Stimulated activated CD8-positive, alpha-beta memory T cell treated with anti-CD3 and anti-CD28 coated beads, Interleukin-7, amount 100 ng/mL, for 24 hours (primary cell): ENCODE data around the gene SGPP2.
"Not testable (repeated sequence)": the region's sequence is repeated elsewhere in the genome, so short reads cannot be mapped to it uniquely, and the experiment has no call there.

Experiments used
- DNase-seq: peaks from one replicate; pipeline ENCODE4 v3.0.0-alpha.2; 2020; ENCODE audit warnings: low read depth

SGPP2 gene, protein sequence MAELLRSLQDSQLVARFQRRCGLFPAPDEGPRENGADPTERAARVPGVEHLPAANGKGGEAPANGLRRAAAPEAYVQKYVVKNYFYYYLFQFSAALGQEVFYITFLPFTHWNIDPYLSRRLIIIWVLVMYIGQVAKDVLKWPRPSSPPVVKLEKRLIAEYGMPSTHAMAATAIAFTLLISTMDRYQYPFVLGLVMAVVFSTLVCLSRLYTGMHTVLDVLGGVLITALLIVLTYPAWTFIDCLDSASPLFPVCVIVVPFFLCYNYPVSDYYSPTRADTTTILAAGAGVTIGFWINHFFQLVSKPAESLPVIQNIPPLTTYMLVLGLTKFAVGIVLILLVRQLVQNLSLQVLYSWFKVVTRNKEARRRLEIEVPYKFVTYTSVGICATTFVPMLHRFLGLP

DNA sequence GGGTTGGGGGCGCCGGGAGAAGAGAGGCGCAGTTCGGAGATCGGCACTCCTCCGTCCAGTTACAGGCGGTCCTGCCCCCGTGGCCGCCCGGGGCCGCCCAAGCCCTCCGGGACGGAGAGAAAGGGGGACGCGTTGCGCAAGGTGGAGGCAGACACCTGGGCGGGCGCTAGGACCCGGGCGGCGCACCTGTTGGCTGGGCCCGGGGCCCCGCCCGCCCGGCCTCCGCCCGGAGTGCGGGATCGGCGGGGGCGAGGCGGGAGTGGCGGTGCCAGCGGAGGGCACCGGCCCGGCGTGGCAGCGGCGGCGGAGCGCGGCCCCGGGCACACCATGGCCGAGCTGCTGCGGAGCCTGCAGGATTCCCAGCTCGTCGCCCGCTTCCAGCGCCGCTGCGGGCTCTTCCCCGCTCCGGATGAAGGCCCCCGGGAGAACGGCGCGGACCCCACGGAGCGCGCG lies at the start of gene SGPP2:
Gene SGPP2, plus strand, starts transcription at position 268 of the 453 bp plus-strand sequence. Its CDS starts 60 bp downstream, at position 328.
- no peak for DNase-seq

DNA sequence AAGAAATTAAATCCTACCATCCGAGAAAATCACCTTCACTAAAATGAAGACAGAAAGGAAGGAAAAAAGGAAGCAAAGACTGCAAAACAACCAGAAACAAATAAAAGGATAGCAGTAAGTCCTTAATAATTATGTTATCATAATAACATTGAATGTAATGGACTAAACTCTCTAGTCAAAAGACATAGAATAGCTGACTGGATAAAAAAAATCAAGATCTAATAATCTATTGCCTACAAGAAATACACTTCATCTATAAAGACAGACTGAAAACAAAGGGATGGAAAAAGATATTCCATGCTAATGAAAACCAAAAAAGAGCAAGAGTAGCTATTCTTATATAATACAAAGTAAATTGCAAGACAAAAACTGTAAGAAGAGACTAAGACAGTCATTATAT lies 48.5 kb upstream of the SGPP2 start:
- no peak for DNase-seq

DNA sequence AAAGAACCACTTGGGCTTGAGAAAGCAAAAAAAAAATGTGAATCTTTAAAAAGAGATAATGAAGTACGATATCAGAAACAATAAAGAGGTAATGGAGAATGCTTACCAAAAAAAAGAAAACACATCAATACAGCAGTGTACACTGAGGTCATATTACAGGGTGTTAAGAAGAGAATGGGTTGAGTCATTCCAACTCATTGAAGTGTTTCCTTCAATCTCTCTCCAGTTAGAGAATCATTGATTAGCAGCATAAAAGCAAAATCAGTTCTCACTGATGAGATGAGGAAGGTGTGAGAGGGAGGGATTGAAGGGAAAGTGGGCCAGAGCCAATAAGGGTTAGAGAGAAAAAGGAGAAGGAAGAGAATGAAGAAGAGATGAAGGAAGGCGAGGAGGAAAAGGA lies 43.9 kb upstream of the SGPP2 start:
- no peak for DNase-seq

DNA sequence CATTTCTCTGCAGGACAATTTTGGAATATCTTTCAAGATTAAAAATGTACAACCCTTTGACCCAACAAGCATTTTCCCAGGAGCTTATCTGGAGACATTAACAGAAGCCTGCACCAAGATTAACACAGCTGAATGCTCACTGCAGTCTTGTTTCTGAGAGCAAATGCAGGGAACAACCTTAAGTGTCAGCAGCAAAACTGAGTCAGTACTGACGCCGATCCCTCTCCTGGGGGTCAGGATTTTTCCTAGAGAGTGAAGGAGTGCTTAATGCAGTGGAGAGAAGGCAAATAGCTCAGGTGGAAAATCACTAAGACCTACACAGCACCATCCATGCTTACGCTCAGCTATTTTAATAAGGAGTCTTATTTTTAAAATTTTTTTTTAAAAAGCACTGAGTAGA lies 42.8 kb upstream of the SGPP2 start:
- DNase-seq, result no peak

DNA sequence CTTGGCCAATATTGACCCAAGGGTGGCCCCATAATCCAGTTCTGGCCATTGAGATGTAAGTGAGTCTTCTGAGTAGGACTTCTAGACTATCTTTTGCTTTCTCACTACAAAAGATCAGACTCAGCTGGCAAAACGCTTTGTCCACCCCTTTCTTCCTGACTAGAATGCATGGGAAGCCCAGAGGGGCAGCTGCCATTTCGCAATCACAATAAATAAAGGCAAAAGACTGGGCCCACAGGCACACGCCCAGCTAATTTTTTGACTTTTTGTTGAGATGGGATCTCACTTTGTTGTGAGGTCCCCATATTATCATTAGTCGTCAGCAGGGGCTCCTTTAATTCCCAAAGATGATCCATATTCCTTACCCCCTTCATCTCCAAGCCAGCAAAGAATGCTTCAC lies 41.1 kb upstream of the SGPP2 start:
- no peak for DNase-seq

DNA sequence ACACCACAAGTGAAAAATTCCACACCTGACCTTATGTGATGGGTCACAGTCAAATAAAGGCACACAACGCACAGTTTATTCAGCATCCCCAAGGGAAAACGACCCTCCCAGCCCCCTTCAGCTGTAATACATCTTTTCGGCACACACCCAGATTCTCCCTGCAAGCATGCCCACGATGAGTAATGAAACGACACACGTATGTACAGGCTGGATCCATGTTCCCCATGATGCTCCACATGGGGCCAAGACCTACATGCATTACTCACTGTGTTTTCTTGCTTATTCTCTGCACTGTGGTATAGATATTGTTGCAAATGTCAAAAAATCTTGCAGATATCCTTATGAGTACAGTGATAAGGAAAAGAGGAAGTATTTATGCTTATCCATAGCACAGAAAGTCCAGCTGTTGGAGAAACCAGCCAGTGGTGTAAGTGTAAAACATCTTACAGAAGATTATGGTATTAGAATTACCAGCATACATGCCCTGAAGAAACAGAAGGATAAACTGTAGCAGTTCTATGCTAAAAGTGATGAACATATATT lies 32.5 kb upstream of the SGPP2 start:
- no peak for DNase-seq

DNA sequence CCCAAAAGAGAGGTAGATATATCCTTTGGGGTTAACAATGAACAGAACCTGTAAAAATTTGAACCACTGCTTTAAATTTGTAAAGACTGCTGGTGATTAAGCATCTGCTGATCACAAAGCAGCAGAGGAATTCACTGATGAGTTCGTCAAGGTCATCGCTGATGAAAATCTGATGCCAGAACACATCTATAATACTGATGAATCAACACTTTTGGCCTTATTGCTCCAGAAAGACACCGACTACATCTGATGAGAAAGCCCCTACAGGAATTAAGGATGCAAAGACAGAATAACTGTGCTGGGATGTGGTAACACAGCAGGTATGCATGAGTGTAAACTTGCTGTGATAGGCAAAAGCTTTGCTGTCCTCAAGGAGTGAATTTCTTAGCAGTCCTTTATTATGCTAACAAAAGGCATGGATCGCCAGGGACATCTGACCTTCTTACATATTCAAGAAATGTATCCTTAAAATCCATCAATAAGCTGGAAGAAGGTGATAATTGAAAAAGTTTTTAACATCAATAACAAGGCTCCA lies 30.5 kb upstream of the SGPP2 start:
- DNase-seq, result no peak

DNA sequence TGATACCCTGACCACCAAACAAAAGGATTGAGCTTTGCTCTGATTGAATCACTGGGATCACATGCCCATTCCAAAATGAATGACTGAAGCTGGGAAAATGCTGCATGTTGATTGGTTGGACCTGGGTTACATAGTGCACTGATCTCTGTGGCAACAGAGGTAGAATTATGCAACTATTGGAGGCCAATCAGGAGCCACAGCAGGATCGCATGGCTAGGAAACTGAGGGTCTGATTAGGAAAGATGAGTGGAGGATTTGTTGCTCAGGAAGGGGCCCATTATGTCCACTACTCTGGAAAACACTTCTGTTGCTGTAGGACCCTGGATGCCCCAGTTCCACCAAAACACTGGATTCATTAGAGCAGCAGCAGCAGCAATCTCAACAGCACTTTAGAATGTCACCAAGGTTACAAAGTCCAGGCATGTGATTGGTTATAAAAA lies 25.9 kb upstream of the SGPP2 start:
- no peak for DNase-seq

DNA sequence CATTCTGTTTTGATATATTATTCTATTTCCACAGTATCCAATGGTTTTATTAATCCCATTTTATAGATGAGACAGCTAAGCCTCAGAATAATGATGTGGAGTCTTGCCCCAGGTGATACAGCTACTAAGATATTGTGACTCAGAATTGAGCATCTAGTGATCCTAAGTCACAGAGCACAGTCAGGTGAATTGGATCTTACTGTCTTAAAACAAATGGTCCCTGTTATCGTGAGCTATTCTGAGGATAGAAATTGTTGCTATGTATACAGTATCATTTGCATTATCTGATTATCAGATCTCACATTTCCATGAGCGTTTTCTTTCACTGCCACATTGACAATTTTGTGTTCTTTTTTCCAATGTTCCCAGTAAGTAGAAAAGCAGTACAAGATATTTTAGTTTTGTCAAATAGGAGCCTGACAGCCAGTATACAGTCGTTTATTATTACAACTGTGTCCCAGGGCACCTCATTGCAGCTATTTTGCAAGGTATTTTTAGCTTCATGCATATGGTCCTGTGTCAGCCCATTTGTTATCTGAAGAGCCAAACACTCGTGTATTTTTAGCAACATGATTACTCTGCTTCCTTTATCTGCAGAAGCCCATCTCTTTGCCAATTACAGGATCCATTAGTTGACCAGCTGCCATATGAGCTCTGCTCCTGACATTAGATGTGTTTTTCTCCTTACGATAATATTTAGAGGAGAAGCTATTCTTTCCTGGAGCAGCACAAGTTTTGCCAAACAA lies 25.1 kb upstream of the SGPP2 start:
- DNase-seq, result no peak

DNA sequence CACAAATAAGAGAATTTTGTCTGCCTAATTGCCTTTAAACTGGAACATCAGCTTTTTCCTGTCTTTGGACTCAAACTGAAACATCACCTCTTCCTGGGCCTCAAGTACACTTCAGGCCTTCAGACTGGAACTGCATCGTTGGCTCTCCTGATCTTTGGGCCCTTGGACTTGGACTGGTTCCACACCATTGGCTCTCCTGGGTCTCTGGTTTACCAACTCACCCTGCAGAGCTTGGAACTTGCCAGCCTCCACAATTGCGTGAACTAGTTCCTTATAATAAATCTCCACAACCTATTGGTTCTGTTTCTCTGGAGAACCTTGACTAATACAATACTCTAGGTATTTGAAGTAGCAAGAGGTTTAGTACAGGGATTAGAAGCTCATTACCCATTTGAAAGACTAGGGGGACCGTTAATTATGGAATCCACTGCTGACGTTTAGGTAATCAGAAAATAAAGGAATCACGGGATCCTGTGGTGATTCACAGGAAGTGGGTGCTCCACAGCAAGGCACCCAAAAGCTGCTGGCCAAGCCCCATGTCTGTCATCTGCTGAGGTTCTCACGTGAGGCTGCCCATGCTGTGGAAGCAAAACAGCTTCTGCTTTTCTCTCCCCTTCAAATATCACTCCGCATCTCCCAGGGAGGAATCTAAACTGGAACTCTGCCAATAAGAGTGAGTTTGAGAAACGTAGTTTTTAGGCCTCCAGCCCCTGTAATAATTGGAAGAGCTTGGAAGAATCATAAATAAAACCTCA lies 20.0 kb upstream of the SGPP2 start:
- DNase-seq, result no peak

DNA sequence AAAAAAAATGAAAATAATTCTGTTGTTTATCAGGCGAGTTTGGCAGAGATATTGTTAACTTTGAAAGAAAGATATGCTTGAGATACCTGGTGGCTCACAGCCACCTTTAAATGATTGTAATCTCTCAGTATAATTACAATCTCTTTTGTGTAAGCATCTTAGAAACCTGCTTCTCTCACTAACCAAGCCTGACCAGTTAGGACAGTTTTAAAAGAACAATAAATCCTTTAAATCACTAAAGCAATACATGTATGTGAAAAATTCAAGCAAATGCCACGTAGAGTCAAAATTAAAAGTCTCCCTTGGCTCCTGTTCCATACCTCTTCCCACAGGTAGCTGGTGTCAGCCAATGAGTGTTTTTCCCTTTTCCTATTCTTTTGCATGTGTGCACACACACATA lies 15.7 kb upstream of the SGPP2 start:
- no peak for DNase-seq

DNA sequence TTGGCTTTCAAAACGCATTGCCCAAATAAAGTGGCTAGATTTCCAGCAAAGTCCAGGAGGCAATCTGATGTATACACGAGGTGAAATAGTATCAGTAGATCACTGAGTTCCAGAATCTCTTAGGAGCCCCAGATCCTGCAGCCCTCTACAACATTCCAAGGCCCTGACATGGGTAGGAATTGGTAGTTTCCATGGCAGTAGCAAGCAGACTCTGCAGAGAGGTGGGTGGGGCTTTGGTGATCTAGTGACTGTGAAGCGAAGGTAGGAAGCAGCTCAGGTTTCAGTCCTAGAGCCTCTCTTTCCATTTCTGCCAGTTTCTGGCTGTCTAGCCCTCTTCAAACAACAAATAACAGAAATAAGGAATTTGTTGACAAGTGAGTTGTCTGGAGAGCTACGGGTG lies 13.8 kb upstream of the SGPP2 start:
- DNase-seq, result no peak

DNA sequence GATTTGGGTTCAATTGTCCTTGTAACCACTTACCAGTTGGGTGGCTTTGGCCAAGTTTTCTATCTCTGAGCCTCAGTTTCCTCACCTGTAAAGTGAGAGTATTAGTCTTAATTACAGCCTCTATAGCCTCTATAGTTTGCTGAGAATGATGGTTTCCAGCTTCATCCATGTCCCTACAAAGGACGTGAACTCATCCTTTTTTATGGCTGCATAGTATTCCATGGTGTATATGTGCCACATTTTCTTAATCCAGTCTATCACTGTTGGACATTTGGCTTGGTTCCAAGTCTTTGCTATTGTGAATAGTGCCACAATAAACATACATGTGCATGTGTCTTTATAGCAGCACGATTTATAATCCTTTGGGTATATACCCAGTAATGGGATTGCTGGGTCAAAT lies 12.0 kb upstream of the SGPP2 start:
- not testable (repeated sequence) for DNase-seq

DNA sequence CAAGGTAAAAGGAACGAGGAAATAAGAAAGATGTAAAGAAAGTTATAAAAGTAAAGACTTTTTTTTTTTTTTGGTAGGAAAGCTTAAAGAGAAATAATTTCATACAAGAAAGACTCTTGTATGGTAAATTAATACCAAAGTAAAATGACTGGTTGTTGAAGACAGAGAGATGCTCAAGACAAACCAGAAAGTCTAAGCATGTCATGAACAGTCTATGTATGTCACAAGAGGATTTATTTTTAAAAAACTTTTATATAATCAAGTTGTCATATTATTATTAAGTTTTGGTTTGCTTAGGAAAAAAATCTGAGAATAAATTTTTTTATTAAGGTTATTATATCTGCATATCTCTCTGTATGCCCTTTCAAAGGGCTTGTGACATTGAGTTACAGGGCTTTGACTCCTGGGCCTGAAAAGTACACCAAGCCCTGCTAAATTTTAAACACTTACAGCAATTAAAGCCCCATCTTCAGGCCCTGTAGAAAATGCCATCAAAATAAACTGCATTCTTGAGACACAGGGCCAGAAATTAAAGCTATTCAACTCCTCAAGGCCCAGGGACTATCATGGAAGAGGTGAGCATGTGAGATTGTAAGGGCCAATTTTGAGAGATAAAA lies 10.9 kb upstream of the SGPP2 start:
- DNase-seq, result no peak

DNA sequence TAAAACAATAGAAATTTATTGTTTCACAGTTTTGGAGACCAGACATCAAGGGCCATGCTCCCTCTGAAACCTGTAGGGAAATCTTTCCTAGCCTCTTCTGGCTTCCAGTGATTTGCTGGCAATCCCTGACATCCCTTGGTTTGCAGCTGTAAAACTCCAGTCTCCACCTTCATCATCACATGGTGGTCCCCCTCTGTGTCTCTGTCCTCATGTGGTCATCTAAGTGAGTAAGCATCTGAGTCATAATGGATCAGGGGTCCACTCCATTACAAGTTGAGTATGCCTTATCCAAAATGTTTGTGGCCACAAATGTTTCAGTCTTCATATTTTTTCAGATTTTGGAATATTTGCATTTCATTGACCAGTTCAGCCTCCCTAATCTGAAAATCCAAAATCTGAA lies 5.6 kb upstream of the SGPP2 start:
- DNase-seq, result no peak

DNA sequence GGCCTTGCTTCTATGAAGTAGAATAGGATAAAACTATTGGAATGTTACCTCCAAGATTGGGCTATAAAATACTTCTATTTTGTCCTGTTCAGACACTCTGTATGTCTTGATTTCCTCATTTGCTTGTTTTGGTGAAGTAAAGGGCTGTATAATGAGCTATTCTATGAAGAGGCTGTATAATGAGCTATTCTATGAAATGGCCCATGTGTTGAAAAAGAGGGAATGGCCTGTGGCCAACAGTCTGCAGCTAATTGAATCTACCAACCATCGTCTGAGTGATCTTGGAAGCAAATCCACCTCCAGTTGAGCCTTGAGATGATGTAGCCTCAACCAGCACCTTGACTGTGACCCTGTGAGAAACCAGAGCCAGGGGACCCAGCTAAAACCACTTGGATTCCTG lies 3.8 kb upstream of the SGPP2 start:
- DNase-seq, result no peak

DNA sequence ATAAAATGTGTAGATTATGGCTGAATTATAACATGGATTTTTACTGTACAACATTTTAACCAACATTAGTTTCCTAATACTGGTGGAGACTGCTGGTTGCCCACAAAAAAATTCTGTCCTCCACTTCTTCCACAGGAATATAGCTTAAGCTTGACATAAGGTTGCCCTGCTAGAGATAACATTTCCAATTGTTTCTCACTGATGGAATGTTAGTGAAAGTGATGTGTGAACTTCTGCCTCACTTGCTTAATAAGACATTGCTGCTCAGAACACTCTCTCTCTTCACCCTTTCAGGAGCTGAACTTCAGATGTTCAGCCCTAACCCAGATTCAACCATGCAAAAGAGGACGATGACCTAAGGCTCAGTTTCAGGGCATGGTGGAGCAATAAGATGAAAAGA lies 2.7 kb upstream of the SGPP2 start:
- no peak for DNase-seq

DNA sequence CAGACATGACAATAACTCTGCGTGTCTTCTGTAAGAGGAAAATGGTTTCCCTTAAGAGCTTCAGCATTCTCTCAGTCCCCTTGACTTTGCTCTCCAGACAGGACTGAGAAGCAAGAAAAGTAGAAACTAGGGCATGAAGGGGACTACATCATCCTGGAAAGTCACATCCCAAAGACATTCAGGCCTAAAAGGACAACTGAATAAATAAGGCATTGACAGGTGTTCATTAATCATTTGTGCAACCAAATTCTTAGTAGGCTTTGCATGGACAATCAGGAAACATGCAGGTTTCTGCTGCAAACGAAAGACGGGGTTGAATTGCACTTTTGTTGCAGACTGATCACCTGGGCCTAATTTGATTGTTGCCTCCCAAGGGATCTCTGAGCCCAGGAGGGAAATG lies 1.2 kb upstream of the SGPP2 start:
- DNase-seq, result no peak

DNA sequence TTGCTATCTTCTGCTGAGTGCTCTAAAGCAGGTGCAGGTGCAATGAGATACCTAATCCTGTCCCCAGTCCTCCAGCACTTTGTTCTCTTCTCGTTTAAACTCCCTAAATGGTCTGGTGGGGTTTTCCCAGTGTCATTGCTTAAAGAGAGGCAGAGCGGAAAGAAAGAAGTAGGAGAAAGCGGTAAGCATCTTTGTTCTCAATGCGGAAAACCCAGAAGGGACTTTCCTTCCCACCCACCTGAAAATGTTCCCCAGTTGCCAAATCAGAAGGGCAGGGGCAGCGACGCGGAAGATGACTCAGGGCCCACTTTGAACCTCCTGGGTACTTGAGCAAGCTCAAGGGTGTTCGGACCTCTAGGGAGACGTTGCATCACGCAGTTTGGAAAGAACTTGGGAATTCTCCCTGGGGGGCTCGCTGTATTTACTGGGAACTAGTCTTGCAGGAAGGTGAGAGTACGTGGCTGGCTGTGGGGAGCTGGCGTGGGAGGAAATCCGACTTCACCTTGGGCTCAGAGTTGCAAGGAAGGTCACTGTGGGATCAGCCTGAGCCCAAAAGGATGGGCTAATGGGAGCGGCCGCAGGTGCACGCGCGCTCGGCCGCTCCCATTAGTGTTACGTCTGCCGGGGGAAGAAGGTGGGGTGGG lies 589 bp upstream of the SGPP2 start:
- DNase-seq, result peak; percentile 17

DNA sequence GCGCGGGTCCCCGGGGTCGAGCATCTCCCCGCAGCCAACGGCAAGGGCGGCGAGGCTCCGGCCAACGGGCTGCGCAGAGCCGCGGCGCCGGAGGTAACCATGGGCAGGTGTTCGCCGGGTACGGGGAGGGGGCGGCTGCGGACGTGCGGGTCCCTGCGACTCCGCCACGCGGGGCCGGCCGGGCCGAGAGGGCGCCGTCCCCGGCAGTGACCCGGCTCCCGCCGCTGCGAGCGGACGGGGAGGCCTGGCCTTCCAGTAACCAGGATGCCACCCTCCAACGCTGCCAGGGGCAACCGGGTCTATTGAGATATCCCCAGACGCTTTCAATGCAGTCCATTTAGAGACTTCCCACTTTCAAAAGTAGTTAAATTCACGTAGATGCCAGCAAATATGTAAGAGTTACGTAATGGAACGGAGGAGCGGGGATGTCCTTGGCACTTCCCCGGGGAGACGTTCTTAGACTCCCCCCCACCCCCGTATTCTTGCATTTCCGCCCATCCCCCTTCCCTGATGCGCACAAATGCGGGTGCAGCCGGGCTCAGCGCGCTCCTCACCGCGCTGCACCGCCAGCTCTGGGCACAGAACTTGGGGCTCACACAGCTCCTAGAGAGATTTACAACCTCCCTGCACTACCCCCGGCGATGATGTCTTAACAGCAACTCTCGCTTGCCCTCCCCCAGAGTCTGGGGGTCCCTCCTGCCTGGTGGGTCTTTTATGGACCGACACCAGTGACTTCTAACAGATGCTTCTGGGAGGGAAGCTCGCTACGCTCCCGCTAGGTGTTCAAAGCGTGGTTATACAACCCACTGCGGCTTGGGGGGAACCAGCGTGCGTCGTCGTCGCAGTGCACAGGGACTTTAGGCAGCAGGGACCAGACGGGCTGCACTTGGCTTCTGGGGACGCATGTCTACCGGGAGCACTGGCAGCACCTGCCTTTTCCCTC lies 657 bp downstream of the SGPP2 start:
- no peak for DNase-seq
